NCI-H748 treated with DMSO at 0.1 percent for 48 hours (cell line): ENCODE results near the gene MEDAG.

Source experiments
- DNase-seq: peaks from one replicate; lab custom pipeline; 2025; lab: John Stamatoyannopoulos, UW

MEDAG gene

DNA sequence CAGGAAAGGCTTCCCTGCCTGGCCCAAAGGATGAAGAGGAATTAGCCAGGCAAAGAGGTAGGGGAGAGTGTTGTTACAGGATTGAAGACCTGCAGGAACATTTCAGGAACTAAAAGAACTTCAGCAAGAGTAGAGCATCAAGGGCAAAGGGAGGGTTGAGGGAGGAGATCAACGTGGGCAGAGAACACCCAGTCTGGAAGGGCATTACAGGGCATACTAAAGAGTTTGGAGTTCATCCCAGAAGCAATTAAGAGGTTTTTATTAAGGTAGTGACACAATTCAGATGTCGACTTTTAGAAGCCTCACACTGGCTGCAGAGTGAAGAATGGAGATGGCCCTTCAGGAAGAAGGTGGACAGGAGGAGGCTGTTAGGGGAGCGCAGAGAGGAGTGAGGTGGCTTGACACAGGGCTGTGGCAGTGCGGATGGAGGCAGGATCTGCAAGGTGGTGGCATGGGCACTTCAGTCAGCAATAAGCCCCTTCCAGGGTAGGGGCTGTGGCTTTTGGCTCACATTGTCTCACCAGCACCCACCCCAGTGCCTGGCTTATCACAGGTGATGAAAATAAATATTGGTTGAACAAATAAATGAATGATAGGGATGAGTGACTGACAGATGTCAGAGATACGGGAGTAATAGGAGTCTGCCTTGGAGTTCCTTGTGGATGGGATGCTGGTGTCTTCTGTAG lies 51.3 kb downstream of the MEDAG start:
- DNase-seq: no peak

DNA sequence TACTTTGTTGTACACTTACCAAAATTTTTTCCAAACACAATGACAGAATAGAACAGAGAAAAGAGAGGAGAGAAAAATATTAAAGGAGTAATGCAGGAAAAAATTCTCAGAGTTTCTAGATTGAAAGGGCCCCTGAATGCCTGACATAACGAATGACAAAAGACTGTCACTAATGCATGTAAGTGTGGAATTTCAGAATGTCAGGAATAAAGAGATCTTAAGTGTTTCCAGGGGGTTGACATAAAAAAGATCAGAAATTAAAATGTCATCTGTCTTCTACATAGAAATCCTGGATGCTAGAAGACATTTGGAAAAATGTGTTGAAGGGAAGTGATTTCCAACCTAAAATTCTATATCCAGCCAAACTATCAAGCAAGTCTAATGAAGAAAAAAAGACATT lies 53.6 kb downstream of the MEDAG start:
- DNase-seq: no peak

GRCh38 chr13:30963791-30964190 lies 57.7 kb downstream of the MEDAG start:
- peak; percentile 43 for DNase-seq

- no peak for DNase-seq
Observed at GRCh38 chr13:30965380-30965779, 59.3 kb downstream of the MEDAG start.

GRCh38 chr13:30966101-30966500 lies 60.0 kb downstream of the MEDAG start:
- DNase-seq: no peak

- no peak for DNase-seq
Observed at GRCh38 chr13:30968846-30969245, 62.8 kb downstream of the MEDAG start.

GRCh38 chr13:30971575-30971974 lies 65.5 kb downstream of the MEDAG start:
- no peak for DNase-seq

- no peak for DNase-seq
Observed at GRCh38 chr13:30972888-30973377, 66.9 kb downstream of the MEDAG start.

DNA sequence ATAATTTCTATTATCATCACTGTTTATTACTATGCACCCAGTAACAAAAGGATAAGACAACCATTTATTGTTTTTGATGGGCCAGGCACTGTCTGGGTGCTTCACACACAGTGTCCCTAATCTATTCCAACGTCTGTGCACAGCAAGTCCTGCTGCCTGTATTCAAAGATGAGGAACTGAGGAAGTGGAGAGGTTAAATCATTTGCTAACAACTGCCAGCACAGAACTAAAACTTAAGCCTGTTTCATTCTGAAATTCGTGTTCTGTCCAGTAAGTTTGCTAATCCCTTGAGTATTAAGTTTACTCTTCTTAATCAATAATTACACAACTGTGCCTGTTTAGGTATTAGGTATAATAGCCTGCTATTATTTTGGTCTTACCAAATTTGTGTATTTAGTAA lies 68.3 kb downstream of the MEDAG start:
- DNase-seq: no peak
